Occipital lobe (tissue), 2 donors: ENCODE measurements around the gene TMEM80. TPM values are rescaled to one million over a fixed set of nuclear protein-coding genes. Genes with fewer than 3 reads are reported as not detected.
"Not testable (repeated sequence)": the region's sequence is repeated elsewhere in the genome, so short reads cannot be mapped to it uniquely, and the experiment has no call there.

Experiments
- DNase-seq: peaks from one replicate; lab custom pipeline; 2025; lab: John Stamatoyannopoulos, UW
- total RNA-seq: library from RNA; depleted of rRNA; stranded (reverse); fragments of >200 nt; gene quantifications from one replicate; pipeline ENCODE4 v1.2.3, GENCODE V29; 2014

TMEM80 gene
- 11.7 TPM for total RNA-seq

- DNase-seq: peak; percentile 95
Observed at GRCh38 chr11:695538-696248, at the start of gene TMEM80. Gene TMEM80 (plus strand): TSS chr11:695816. CDS start chr11:695828, 12 bp downstream.

GRCh38 chr11:646214-646613 is 49.4 kb upstream of the TMEM80 start:
- no peak for DNase-seq

- not testable (repeated sequence) for DNase-seq
Observed at GRCh38 chr11:647672-648158, 47.9 kb upstream of the TMEM80 start.

GRCh38 chr11:650482-650881 is 45.1 kb upstream of the TMEM80 start:
- DNase-seq: no peak

GRCh38 chr11:653136-653535 is 42.5 kb upstream of the TMEM80 start:
- not testable (repeated sequence) for DNase-seq

GRCh38 chr11:653837-654236 is 41.8 kb upstream of the TMEM80 start:
- no peak for DNase-seq

- not testable (repeated sequence) for DNase-seq
Observed at GRCh38 chr11:654444-654843, 41.2 kb upstream of the TMEM80 start.

GRCh38 chr11:655036-655726 is 40.4 kb upstream of the TMEM80 start:
- no peak for DNase-seq

GRCh38 chr11:656426-656825 is 39.2 kb upstream of the TMEM80 start:
- DNase-seq: no peak

GRCh38 chr11:656866-657265 is 38.8 kb upstream of the TMEM80 start:
- DNase-seq: no peak

- no peak for DNase-seq
Observed at GRCh38 chr11:657691-658126, 37.9 kb upstream of the TMEM80 start.

GRCh38 chr11:659532-660085 is 36.0 kb upstream of the TMEM80 start:
- no peak for DNase-seq

GRCh38 chr11:660281-660680 is 35.3 kb upstream of the TMEM80 start:
- DNase-seq: no peak

GRCh38 chr11:660681-661444 is 34.8 kb upstream of the TMEM80 start:
- DNase-seq: no peak

GRCh38 chr11:662689-663274 is 32.8 kb upstream of the TMEM80 start:
- no peak for DNase-seq

- no peak for DNase-seq
Observed at GRCh38 chr11:665062-665703, 30.4 kb upstream of the TMEM80 start.

GRCh38 chr11:665704-666281 is 29.8 kb upstream of the TMEM80 start:
- no peak for DNase-seq

- DNase-seq: no peak
Observed at GRCh38 chr11:673866-674265, 21.8 kb upstream of the TMEM80 start.

GRCh38 chr11:674406-674805 is 21.2 kb upstream of the TMEM80 start:
- DNase-seq: no peak

- no peak for DNase-seq
Observed at GRCh38 chr11:678297-678696, 17.3 kb upstream of the TMEM80 start.
